DMS79 (cell line): Measurements from ENCODE around the gene ARPC1B.
A peak's percentile ranks its signal among the peaks of the same experiment; 100 is the strongest.
"Not testable (repeated sequence)": the region's sequence is repeated elsewhere in the genome, so short reads cannot be mapped to it uniquely, and the experiment has no call there.

Experiments
- DNase-seq: peaks from one replicate; lab custom pipeline; 2025; lab: John Stamatoyannopoulos, UW

Gene ARPC1B

GRCh38 chr7:99374111-99375064 is at the start of gene ARPC1B:
Gene ARPC1B (plus strand): TSS chr7:99374730. CDS start chr7:99385715, 10,985 bp downstream.
- peak; percentile 26 for DNase-seq

GRCh38 chr7:99325001-99325493 is 49.5 kb upstream of the ARPC1B start:
- DNase-seq, result no peak

GRCh38 chr7:99325592-99326407 is 48.7 kb upstream of the ARPC1B start, which contains the start of gene ARPC1A:
Gene ARPC1A (plus strand): TSS chr7:99325898. CDS start chr7:99333354, 7,456 bp downstream.
- DNase-seq, result peak; percentile 71

GRCh38 chr7:99326408-99326782 is 48.1 kb upstream of the ARPC1B start:
- no peak for DNase-seq

DNA sequence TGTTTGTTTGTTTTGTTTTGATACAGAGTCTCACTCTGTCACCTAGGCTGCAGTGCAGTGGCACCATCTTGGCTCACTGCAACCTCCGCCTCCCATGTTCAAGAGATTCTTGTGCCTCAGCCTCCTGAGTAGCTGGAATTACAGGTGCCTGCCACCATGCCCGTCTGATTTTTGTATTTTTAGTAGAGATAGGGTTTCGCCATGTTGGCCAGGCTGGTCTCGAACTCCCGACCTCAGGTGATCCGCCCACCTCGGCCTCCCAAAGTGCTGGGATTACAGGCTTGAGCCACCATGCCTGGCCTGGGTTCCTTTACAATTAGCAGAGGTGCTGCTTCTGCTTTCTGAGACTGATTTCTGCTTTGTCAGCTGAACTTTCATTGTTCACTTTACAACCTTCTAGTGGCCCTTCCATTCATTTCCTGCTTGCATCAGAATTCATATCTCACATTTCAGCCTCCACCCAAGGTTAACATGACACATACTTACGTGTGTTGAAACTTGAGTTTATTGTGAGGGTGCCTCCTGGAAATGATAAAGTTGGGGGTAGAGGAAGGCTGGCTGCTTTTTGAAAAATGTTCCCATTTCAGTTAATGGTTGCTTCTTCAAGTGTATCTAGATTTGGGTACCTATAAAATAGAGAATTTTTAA is 44.1 kb upstream of the ARPC1B start:
- DNase-seq, result not testable (repeated sequence)

DNA sequence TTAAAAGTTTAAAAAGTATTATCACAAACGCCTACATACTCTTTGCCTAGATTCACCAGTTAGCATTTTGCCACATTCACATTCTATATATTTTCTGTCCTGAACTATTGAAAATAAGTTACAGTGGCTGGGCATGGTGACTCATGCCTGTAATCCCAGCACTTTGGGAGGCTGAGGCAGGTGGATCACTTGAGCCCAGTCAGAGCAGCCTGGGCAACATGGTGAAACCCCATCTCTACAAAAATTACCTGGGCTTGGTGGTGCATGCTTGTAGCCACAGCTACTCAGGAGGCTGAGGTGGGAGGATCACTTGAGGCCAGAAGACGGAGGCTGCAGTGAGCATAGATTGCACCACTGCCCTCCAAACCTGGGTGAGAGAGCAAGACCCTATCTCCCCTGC is 43.5 kb upstream of the ARPC1B start:
- DNase-seq, result no peak

GRCh38 chr7:99339595-99339994 is 34.9 kb upstream of the ARPC1B start:
- DNase-seq, result no peak

DNA sequence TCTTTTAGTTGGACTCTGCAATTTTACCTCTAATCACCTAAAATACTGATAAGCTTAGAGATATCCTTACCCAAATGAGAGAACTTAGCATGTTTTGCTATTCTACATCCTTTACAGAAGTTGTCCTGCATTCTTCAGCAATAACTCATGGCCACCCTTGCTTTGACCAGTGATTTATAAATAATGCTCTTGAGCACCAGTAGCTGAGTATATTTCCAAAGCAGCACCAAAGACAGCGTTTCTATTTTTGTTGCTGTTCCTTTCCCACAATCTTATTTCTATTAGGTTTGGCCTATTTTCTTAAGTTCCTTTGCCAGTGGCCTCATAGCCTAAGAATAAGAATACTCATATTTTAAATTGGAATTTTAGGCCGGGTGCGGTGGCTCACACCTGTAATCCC is 33.9 kb upstream of the ARPC1B start:
- no peak for DNase-seq

- DNase-seq, result no peak
These were observed 30.4 kb upstream of the ARPC1B start for GRCh38 chr7:99344061-99344647.

GRCh38 chr7:99350641-99351040 is 23.9 kb upstream of the ARPC1B start:
- not testable (repeated sequence) for DNase-seq

DNA sequence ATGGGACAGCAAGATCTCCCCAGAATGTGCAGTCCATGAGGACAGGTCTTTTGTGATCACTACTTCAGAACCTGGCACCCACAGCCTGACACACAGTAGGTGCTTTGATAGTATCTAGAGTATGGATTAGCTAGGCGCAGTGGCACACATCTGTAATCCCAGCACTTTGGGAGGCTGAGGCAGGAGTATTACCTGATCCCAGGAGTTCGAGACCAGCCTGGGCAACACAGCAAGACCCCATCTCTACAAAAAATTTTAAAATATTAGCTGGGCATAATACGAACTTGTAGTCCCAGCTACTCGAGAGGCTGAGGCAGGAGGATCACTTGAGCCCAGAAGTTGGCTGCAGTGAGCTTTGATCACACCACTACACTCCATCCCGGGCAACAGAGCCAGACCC is 22.3 kb upstream of the ARPC1B start:
- no peak for DNase-seq

- no peak for DNase-seq
These were observed 19.4 kb upstream of the ARPC1B start for GRCh38 chr7:99355098-99355497.

DNA sequence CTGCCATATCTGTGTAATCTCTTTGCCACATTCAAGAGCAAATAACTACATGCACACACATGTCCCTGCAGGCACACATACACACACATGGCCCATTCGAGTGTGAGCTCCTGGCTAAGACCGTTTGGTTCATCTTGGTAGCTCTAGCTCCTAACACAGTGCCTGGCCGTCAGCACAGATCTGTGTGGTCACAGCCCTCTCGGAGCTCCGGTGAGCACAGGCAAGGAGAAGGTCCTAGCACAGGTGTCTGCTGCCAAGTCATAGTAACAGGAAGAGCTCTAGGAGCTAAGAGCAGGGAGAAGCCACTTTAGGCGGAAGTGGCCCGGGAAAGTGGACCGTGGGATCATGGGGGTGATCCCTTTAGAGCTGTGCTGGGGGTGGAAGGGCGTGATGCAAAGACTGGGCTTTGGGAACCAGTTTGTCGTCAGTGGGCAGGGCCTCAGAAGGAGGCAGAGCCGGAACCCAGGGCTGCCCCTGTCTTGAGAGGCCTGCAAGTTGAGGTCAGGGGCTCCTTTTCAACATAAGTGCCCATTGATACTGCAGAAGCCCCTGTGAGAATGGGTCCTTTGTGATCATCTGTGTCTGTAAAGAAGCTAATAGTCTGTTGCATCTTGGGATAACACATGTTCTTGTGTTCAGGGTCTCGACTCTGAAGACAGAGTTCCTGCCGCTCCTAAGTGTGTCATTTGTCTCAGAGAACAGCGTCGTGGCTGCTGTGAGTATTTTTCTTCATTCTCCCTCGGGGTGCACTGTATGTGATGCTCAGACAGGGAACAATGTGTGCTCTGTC is 16.6 kb upstream of the ARPC1B start:
- DNase-seq, result no peak

DNA sequence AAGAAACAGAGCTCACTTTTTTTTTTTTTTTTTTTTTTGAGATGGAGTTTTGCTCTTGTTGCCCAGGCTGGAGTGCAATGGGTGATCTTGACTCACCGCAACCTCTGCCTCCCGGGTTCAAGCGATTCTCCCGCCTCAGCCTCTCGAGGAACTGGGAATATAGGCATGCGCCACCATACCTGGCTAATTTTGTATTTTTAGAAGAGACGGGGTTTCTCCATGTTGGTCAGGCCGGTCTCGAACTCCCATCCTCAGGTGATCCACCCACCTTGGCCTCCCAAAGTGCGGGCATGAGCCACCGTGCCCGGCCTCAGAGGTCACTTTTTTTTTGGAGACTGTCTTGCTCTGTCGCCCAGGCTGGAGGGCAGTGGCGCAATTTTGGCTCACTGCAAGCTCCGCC is 16.0 kb upstream of the ARPC1B start:
- not testable (repeated sequence) for DNase-seq

DNA sequence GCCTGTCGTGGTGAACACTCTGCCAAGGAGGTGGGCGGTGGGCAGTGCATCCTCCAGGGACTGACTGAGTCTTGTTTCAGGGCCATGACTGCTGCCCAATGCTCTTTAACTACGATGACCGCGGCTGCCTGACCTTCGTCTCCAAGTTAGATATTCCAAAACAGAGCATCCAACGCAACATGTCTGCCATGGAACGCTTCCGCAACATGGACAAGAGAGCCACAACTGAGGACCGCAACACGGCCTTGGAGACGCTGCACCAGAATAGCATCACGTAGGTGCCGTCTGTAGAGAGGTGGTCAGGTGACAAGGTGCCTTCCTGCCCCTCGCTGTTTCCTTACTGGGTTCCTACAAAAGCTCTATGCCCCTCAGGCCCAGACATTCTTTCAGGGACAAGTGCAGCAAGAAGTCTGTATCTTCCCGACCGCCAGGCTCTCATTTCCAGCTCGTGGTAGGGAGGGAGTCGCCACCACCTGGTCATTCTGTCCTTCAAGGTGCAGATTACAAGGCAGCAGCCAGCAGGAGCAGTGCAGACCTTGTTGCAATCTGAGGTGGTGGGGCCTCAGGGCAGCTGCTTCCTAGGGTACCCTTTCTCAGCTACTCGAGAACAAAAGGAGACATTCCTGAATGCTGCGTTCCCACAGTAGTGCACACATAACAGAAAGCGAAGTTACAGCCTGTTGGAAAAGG is 14.9 kb upstream of the ARPC1B start:
- DNase-seq, result no peak

- DNase-seq, result no peak
These were observed 11.7 kb upstream of the ARPC1B start for GRCh38 chr7:99362801-99363200.

- no peak for DNase-seq
These were observed 11.2 kb upstream of the ARPC1B start for GRCh38 chr7:99363286-99363685.

- no peak for DNase-seq
These were observed 9.0 kb upstream of the ARPC1B start for GRCh38 chr7:99365318-99366141.

- DNase-seq, result no peak
These were observed 7.9 kb upstream of the ARPC1B start for GRCh38 chr7:99366646-99367045.
